Endothelial cell of umbilical vein (primary cell): ENCODE results near the gene CCT5. TPM values are rescaled to one million over a fixed set of nuclear protein-coding genes. Genes with fewer than 3 reads are reported as not detected.

Source experiments
- BruUV-seq: library from RNA; stranded (reverse); fragments of 400-500 nt; replicated peaks from 2 replicates; lab custom pipeline; 2021; lab: Mats Ljungman, UMichigan
- CTCF ChIA-PET: fragments of 300-600, 350-600 bp; sonication (Branson Sonifier 250); formaldehyde crosslinking; loops from one replicate; lab custom pipeline; 2021; ENCODE audit warnings: antibody characterized with exemption, inconsistent platforms; lab: Charles Lee
- POLR2A ChIA-PET: fragments of 300-600, 350-600 bp; sonication (Branson Sonifier 250); formaldehyde crosslinking; loops from one replicate; lab custom pipeline; 2021; ENCODE audit warnings: antibody characterized with exemption, inconsistent platforms; lab: Charles Lee
- DNase-seq: peaks from one replicate; pipeline ENCODE4 v3.0.0-alpha.2; 2011; ENCODE audit warnings: low read depth, low spot score
- FAIRE-seq: peaks from 2 replicates; lab custom pipeline; 2011; peaks lifted over from hg19 to GRCh38; lab: Jason Lieb, UNC
- H2AFZ ChIP-seq: 2 replicates; pipeline ENCODE4 v1.6.0; 2012; ENCODE audit warnings: low read depth, low read length, control low read depth, inconsistent platforms
- H3K27ac ChIP-seq: 2 replicates; pipeline ENCODE4 v1.5.1; 2011; ENCODE audit warnings: low read depth, mild to moderate bottlenecking, control low read depth, low read length, moderate library complexity; ENCODE audit not compliant: insufficient read depth
- H3K27me3 ChIP-seq, 2 experiments: 2 replicates each; pipeline versions ENCODE4 v1.6.0 to v1.6.1; 2011; ENCODE audit warnings: low read length in 2 of 2, mixed read lengths in 1 of 2; ENCODE audit not compliant: control insufficient read depth in 2 of 2, insufficient read depth in 2 of 2
- H3K36me3 ChIP-seq, 2 experiments: 2 replicates in 1 of 2; 3 replicates in 1 of 2; pipeline ENCODE4 v1.5.1; 2011; ENCODE audit warnings: low read length in 2 of 2, mild to moderate bottlenecking in 1 of 2, moderate library complexity in 1 of 2; ENCODE audit not compliant: control insufficient read depth in 2 of 2, insufficient read depth in 2 of 2; ENCODE audit errors: extremely low read depth in 1 of 2
- H3K4me1 ChIP-seq: 3 replicates; pipeline ENCODE4 v1.5.1; 2011; ENCODE audit warnings: mild to moderate bottlenecking, low read length; ENCODE audit not compliant: control insufficient read depth, insufficient read depth; ENCODE audit errors: extremely low read depth
- H3K4me2 ChIP-seq: 2 replicates; pipeline ENCODE4 v1.6.1; 2011; ENCODE audit warnings: low read length, control low read depth, mixed read lengths; ENCODE audit not compliant: insufficient read depth
- H3K4me3 ChIP-seq, 3 experiments: fragments of 200-600 bp in 1 of 3; sonication (generic), shearing (Covaris generic) in 1 of 3; replicated peaks in 1 of 3; 2 replicates each; pipeline ENCODE4 v1.5.1; 2011 to 2016; ENCODE audit warnings: control low read depth in 3 of 3, low read length in 3 of 3, mild to moderate bottlenecking in 2 of 3, inconsistent platforms in 1 of 3, low read depth in 1 of 3, moderate library complexity in 1 of 3; ENCODE audit not compliant: insufficient read depth in 1 of 3
- H3K79me2 ChIP-seq: 2 replicates; pipeline ENCODE4 v1.6.0; 2012; ENCODE audit warnings: low read length, inconsistent platforms; ENCODE audit not compliant: control insufficient read depth, insufficient read depth
- H3K9ac ChIP-seq: replicated peaks from 2 replicates; pipeline ENCODE3; 2011; ENCODE audit warnings: low read length, control low read depth; ENCODE audit not compliant: insufficient read depth; ENCODE audit errors: extremely low read depth
- H3K9me1 ChIP-seq: replicated peaks from 3 replicates; pipeline ENCODE4 v1.6.0; 2011; ENCODE audit warnings: mild to moderate bottlenecking, low read length; ENCODE audit not compliant: control insufficient read depth, insufficient read depth; ENCODE audit errors: extremely low read depth
- H3K9me3 ChIP-seq: replicated peaks from 2 replicates; pipeline ENCODE4 v1.5.1; 2012; ENCODE audit warnings: low read length, inconsistent platforms; ENCODE audit not compliant: control insufficient read depth, insufficient read depth
- H4K20me1 ChIP-seq: replicated peaks from 2 replicates; pipeline ENCODE3; 2011; ENCODE audit warnings: mild to moderate bottlenecking, low read length; ENCODE audit not compliant: control insufficient read depth, insufficient read depth; ENCODE audit errors: extremely low read depth
- FOS ChIP-seq: IDR thresholded peaks from 2 replicates; pipeline ENCODE4 v1.6.1; 2011; ENCODE audit warnings: mild to moderate bottlenecking, low read length, moderate library complexity, borderline replicate concordance; ENCODE audit not compliant: insufficient read depth
- JUN ChIP-seq: IDR thresholded peaks from 2 replicates; pipeline ENCODE4 v1.6.1; 2011; ENCODE audit warnings: borderline replicate concordance, low read depth; ENCODE audit not compliant: insufficient read length, insufficient read depth
- MAX ChIP-seq: IDR thresholded peaks from 2 replicates; pipeline ENCODE4 v1.6.1; 2011; ENCODE audit not compliant: insufficient read depth, insufficient read length
- POLR2AphosphoS5 ChIP-seq: IDR thresholded peaks from 2 replicates; pipeline ENCODE4 v1.6.1; 2012; ENCODE audit warnings: low read depth, mild to moderate bottlenecking, control low read depth, low read length, moderate library complexity; ENCODE audit not compliant: insufficient read depth
- dilution Hi-C: fragments of 300-500 bp; cut with MboI; formaldehyde crosslinking; loops from one replicate; pipeline ENCODE4 v1.15.0; 2019; ENCODE audit warnings: low sequenced_read_pairs; ENCODE audit not compliant: extremely low pct_ligation_motif_present
- intact Hi-C: fragments of 100-400 bp; cut with micrococcal nuclease; formaldehyde crosslinking; loops from one replicate; pipeline ENCODE4 v1.10.0; 2022
- polyA plus RNA-seq, 4 experiments: library from polyadenylated mRNA; depleted of rRNA in 3 of 4; stranded (reverse) in 3 of 4; unstranded in 1 of 4; fragments of >200 nt; gene quantifications; 2 replicates each; pipeline versions ENCODE4 v1.2.1 to v1.2.3, GENCODE V29; 2011 to 2012; ENCODE audit warnings: missing spikeins in 1 of 4
- total RNA-seq: library from RNA; stranded (reverse); gene quantifications from 2 replicates; pipeline ENCODE4 v1.2.3, GENCODE V29; 2021

CCT5 gene
- total and polyA plus RNA-seq, 2 donors (not counting 3 experiments of a cell fraction or from before 2014, with no cell fraction given), result 323 to 386 TPM

DNA sequence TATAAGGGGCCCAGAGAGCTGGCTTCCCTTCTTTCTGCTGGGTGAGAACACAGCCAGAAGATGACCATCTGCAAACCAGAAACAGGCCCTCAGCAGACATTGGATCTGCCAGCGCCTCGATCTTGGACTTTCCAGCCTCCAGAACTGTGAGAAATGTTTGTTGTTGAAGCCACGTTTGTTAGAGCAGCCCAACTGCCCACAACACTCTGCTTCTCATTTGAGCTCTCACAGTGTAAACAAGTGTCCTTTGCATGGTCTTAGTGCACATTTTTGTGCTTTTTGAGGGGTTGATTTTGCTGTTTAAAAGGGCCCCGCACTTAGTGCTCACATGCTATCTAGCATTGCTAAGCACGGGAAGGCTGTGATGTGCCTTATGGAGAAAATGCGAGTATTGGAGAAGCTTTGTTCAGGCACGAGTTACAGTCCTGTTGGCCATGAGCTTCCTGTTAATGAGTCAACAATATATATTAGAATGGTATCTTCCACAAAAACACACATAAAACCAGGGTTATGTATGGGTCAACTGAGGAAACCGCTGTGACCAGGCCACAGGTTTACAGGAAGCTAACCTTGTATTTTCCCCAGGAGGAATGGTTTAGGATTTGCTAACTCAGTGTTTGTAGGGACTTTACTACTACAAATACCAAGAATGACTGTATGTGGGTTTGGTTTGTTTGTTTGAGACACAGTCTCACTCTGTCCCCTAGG, 45.7 kb downstream of the CCT5 start:
- DNase-seq, result peak; percentile 44
- CTCF ChIA-PET, result interaction anchor here (1.0 to 1.4 kb wide), 3 partner anchors 9 to 127 kb away, joined by 3 to 10 read pairs (median 3); no protein-coding TSS in a partner anchor
- no peaks in the 10 kb centered on the region for H3K79me2 ChIP-seq

DNA sequence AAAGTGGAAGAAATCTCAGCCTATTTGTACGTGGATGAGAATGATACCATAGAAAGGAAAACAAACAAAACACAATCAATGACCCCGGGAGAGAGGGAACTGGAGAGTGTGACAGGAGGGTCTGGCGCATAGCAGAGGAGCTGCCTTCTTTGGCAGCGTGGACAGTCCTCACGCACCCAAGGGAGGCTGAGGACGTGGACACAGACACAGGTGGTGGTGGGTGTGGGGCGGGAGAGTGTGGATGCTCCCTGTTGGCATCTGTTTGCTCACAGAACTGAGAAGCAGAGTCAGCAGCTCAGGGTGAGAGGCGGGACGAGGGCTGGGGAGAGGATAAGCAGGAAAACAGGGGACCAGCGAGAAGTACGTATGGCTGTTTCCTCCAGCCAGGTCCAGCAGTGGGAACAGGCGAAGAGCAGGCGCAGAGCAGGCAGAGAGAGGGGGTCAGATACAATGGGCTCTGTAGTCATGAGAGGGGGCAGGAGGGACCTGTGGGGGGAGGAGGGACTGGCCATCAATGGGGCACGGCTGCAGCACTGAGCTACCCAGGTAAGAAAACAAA, 47.6 kb downstream of the CCT5 start:
- Histone ChIP-seq H3K4me2 (no peak overlapping the region), H3K27me3 (no peaks in the 10 kb centered on the region), H3K36me3 (no peaks in the 10 kb centered on the region), H3K27ac (no peak overlapping the region), H3K9me3 (no peaks in the 10 kb centered on the region), H3K9ac (no peak overlapping the region), H2AFZ (no peak overlapping the region), H3K9me1 (no peaks in the 10 kb centered on the region), H4K20me1 (no peaks in the 10 kb centered on the region), H3K4me3 (no peak overlapping the region), H3K4me1 (peaks cover 4% of the 10 kb centered on the region), H3K79me2 (no peaks in the 10 kb centered on the region)
- intact Hi-C loops, result no loop called here
- POLR2A ChIA-PET, result no interaction called here
- TF ChIP-seq FOS (no peak), JUN (no peak), MAX (no peak), POLR2AphosphoS5 (no peak)
- dilution Hi-C loops, result no loop called here
- no TSS peak for BruUV-seq
- DNase-seq (no peak), FAIRE-seq (no peak)
- CTCF ChIA-PET, result interaction anchor here (1.4 kb wide), 1 partner anchor 13 kb away, joined by 3 read pairs; no protein-coding TSS in a partner anchor

More for the DNA sequence above, 45.7 kb downstream of the CCT5 start:
- intact Hi-C loops (loop anchor here (1.0 kb wide), 1 partner anchor 12 kb away; the partner anchor contains the start of gene CMBL), dilution Hi-C loops (no loop called here)
- Histone ChIP-seq H3K9ac (no peak overlapping the region), H3K4me2 (no peak overlapping the region), H3K27me3 (no peaks in the 10 kb centered on the region), H3K36me3 (no peaks in the 10 kb centered on the region), H3K4me1 (peaks cover 4% of the 10 kb centered on the region), H4K20me1 (no peaks in the 10 kb centered on the region), H3K27ac (peak overlapping the region; percentile 5), H2AFZ (peak overlapping the region; percentile 25), H3K9me1 (no peaks in the 10 kb centered on the region), H3K4me3 (no peak overlapping the region), H3K9me3 (no peaks in the 10 kb centered on the region)
- peak; percentile 78 for FAIRE-seq
- TF ChIP-seq POLR2AphosphoS5 (peak; percentile 26), FOS (no peak)
- BruUV-seq, result no TSS peak
- POLR2A ChIA-PET, result no interaction called here
